Smooth muscle cell (in vitro differentiated cells): ENCODE results near the gene GFOD1. TPM values are rescaled to one million over a fixed set of nuclear protein-coding genes. Genes with fewer than 3 reads are reported as not detected.

Source experiments
- DNase-seq: peaks from one replicate; lab custom pipeline; 2025; ENCODE audit not compliant: unreplicated experiment; lab: John Stamatoyannopoulos, UW
- H2AFZ ChIP-seq: fragments of 200-600 bp; sonication (generic); 2 replicates; pipeline ENCODE4 v1.6.0; 2016; ENCODE audit warnings: antibody characterized with exemption, low read depth, mild to moderate bottlenecking
- H3F3A ChIP-seq: fragments of 200-600 bp; sonication (generic); 2 replicates; pipeline ENCODE4 v1.6.0; 2017; ENCODE audit warnings: antibody characterized with exemption, low read depth
- H3K27ac ChIP-seq: fragments of 200-600 bp; sonication (generic); 2 replicates; pipeline ENCODE4 v1.5.1; 2016; ENCODE audit warnings: low read depth, mild to moderate bottlenecking
- H3K27me3 ChIP-seq: fragments of 200-600 bp; sonication (generic); 2 replicates; pipeline ENCODE4 v1.6.1; 2016; ENCODE audit warnings: low read depth, mild to moderate bottlenecking
- H3K36me3 ChIP-seq: fragments of 200-600 bp; sonication (generic); 2 replicates; pipeline ENCODE4 v1.5.1; 2016; ENCODE audit warnings: low read depth
- H3K4me1 ChIP-seq: fragments of 200-600 bp; sonication (generic); 2 replicates; pipeline ENCODE4 v1.5.1; 2016; ENCODE audit warnings: low read depth
- H3K4me2 ChIP-seq: fragments of 200-600 bp; sonication (generic); 2 replicates; pipeline ENCODE4 v1.6.0; 2016; ENCODE audit warnings: mild to moderate bottlenecking
- H3K4me3 ChIP-seq: fragments of 200-600 bp; sonication (generic); 2 replicates; pipeline ENCODE4 v1.5.1; 2016; ENCODE audit warnings: mild to moderate bottlenecking
- H3K79me2 ChIP-seq: fragments of 200-600 bp; sonication (generic); 2 replicates; pipeline ENCODE4 v1.6.0; 2016; ENCODE audit warnings: low read depth, mild to moderate bottlenecking
- H3K9ac ChIP-seq: fragments of 200-600 bp; sonication (generic); 2 replicates; pipeline ENCODE4 v1.6.0; 2016; ENCODE audit warnings: low read depth
- H3K9me3 ChIP-seq: fragments of 200-600 bp; sonication (generic); replicated peaks from 2 replicates; pipeline ENCODE4 v1.5.1; 2016; ENCODE audit warnings: low read depth
- H4K20me1 ChIP-seq: fragments of 200-600 bp; sonication (generic); 2 replicates; pipeline ENCODE4 v1.6.0; 2016; ENCODE audit warnings: low read depth
- WGBS: methylation state at CpG from one replicate; pipeline ENCODE4 v1.1.7; 2016; ENCODE audit warnings: low lambda C conversion rate; 5-methylcytosine and 5-hydroxymethylcytosine counted together
- polyA plus RNA-seq: library from polyadenylated mRNA; unstranded; fragments of >200 nt; fragmentation: Nextera tagmentation; extraction: Ambion mirVana; gene quantifications from 2 replicates; pipeline ENCODE4 v1.2.1, GENCODE V29; 2016
- total RNA-seq: library from RNA; depleted of rRNA; stranded (reverse); fragments of >200 nt; gene quantifications from 2 replicates; pipeline ENCODE4 v1.2.3, GENCODE V29; 2014
- TF ChIP-seq, protein P1 (sequence below): fragments of 200-600 bp; sonication (generic); IDR thresholded peaks from 2 replicates; pipeline ENCODE4 v1.5.1; 2017; ENCODE audit warnings: borderline replicate concordance, mild to moderate bottlenecking, antibody characterized with exemption; ENCODE audit not compliant: insufficient read depth, poor library complexity, severe bottlenecking

The GFOD1 gene
- total and polyA plus RNA-seq, 2 experiments from 2014 or later, result 9.6 to 14.0 TPM

DNA sequence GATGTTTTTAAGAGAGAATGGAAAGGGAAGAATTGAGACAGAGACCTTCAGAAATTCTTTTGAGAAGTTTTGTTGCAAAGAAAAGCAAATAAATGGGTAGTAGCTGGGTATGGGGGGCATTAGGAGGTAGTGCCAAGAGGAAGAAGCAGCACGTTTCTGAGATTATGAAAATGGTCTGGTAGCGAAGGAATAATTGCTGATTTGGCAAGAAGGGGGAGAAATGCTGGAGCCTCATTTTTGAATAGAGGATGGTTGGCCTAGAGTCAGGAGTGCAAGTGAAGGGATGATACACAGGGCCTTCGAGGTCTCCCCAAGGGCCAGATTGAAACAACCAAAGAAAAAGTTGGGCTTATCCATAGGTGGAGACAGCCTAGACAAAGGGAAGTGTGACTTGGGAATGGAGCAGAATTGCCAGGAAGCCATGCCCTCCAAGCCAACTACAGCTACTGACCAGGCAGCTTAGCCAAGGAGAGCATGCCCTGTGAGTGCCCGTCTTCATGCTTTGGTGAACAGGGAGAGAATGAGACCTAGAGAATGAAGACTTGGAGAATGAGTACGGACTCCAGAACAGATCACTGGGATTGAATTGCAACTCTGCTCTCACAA is 144.9 kb downstream of the GFOD1 start:
- H3K4me1 ChIP-seq, result no peaks in the 10 kb centered on the region
- no peaks in the 10 kb centered on the region for H3K79me2 ChIP-seq
- TF ChIP-seq, protein P1, sequence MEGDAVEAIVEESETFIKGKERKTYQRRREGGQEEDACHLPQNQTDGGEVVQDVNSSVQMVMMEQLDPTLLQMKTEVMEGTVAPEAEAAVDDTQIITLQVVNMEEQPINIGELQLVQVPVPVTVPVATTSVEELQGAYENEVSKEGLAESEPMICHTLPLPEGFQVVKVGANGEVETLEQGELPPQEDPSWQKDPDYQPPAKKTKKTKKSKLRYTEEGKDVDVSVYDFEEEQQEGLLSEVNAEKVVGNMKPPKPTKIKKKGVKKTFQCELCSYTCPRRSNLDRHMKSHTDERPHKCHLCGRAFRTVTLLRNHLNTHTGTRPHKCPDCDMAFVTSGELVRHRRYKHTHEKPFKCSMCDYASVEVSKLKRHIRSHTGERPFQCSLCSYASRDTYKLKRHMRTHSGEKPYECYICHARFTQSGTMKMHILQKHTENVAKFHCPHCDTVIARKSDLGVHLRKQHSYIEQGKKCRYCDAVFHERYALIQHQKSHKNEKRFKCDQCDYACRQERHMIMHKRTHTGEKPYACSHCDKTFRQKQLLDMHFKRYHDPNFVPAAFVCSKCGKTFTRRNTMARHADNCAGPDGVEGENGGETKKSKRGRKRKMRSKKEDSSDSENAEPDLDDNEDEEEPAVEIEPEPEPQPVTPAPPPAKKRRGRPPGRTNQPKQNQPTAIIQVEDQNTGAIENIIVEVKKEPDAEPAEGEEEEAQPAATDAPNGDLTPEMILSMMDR, result no peak
- H3K27me3 ChIP-seq, result no peaks in the 10 kb centered on the region
- no peak overlapping the region for H3K4me2 ChIP-seq
- no peak overlapping the region for H2AFZ ChIP-seq
- H3F3A ChIP-seq, result no peaks in the 10 kb centered on the region
- no peaks in the 10 kb centered on the region for H3K9me3 ChIP-seq
- no peak for DNase-seq
- H4K20me1 ChIP-seq, result no peaks in the 10 kb centered on the region
- H3K4me3 ChIP-seq, result no peak overlapping the region
- no peak overlapping the region for H3K27ac ChIP-seq
- no peak overlapping the region for H3K9ac ChIP-seq
- H3K36me3 ChIP-seq, result no peaks in the 10 kb centered on the region
- 85% methylated on average over 5 of the region's 5 CpGs for WGBS

DNA sequence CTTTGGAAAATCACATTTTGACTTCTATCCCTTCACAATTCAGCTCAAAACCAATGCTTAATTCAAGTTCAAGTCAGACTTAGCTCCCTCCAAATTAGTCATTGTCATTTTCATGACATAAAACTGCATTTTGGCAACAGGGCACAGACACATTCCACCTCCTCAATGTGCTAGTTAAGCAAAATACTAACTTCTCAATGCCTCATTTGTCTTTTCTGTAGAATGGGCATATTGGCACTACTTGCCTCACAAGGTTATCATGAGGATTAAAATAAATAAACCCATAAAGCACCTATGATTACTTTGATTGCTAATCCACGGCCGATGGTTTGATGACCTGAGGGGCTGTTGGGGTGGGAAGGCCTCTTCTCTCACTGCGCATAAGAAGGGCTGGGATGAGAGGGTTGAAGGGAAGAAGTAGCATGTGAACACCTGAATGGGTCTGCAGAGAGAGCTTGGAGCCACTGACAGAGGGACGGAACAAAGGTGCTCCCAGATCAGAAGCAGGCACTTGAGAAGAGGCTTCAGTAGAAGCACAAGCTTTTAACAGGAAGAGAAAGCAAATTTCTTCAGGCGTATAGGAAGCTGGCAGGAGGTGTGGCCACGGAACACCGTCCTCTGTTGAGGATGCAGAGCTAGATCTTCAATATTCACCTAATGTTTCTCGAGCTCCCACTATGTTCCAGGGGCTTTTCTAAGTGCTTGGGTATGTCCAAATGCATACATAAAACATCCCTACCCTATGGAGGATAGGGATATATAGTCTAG is 147.4 kb downstream of the GFOD1 start:
- no peaks in the 10 kb centered on the region for H3K27me3 ChIP-seq
- no peaks in the 10 kb centered on the region for H3K36me3 ChIP-seq
- H3K4me2 ChIP-seq, result no peak overlapping the region
- WGBS, result 89% methylated on average over 8 of the region's 8 CpGs
- no peak overlapping the region for H2AFZ ChIP-seq
- H3K4me3 ChIP-seq, result no peak overlapping the region
- H3K27ac ChIP-seq, result no peak overlapping the region
- no peaks in the 10 kb centered on the region for H3K4me1 ChIP-seq
- H4K20me1 ChIP-seq, result no peaks in the 10 kb centered on the region
- TF ChIP-seq, protein P1, result no peak
- no peak overlapping the region for H3K9ac ChIP-seq
- no peaks in the 10 kb centered on the region for H3K79me2 ChIP-seq
- H3F3A ChIP-seq, result no peaks in the 10 kb centered on the region
- H3K9me3 ChIP-seq, result no peaks in the 10 kb centered on the region
- no peak for DNase-seq

DNA sequence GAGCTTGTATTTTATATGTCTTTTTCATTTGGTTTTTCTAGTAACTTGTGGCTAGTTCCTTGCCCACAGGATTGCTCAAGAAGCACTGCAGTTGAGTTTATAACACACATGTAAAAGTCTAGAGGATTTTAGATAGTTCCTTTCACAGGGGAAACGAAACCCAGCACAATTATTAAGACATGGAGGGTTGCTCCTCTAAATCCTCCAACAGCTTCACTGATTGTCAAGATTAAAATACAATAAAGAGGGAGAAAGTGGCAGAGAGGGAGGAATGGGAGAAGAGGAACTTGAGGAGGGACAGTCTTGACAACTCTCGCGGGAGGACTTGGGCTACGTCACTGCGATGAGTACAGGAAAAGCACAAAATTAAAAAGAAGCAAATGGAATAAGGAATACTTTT is 149.4 kb downstream of the GFOD1 start:
- no peaks in the 10 kb centered on the region for H3K27me3 ChIP-seq
- no peak overlapping the region for H3K4me3 ChIP-seq
- no peak overlapping the region for H3K9ac ChIP-seq
- H3K9me3 ChIP-seq, result no peaks in the 10 kb centered on the region
- no peak for DNase-seq
- peak overlapping the region; percentile 17 for H3K4me2 ChIP-seq
- no peaks in the 10 kb centered on the region for H3K79me2 ChIP-seq
- H3K27ac ChIP-seq, result peak overlapping the region; percentile 13
- 68% methylated on average over 5 of the region's 5 CpGs for WGBS
- H3K36me3 ChIP-seq, result no peaks in the 10 kb centered on the region
- H2AFZ ChIP-seq, result no peak overlapping the region
- H3K4me1 ChIP-seq, result no peaks in the 10 kb centered on the region
- TF ChIP-seq, protein P1, result no peak
- no peaks in the 10 kb centered on the region for H3F3A ChIP-seq
- no peaks in the 10 kb centered on the region for H4K20me1 ChIP-seq
